ENCODE results near the gene FOXN1. TPM values are rescaled to one million over a fixed set of nuclear protein-coding genes. Genes with fewer than 3 reads are reported as not detected.

Gene FOXN1
- total and polyA plus RNA-seq, 3 experiments from 2014 or later: not detected

DNA sequence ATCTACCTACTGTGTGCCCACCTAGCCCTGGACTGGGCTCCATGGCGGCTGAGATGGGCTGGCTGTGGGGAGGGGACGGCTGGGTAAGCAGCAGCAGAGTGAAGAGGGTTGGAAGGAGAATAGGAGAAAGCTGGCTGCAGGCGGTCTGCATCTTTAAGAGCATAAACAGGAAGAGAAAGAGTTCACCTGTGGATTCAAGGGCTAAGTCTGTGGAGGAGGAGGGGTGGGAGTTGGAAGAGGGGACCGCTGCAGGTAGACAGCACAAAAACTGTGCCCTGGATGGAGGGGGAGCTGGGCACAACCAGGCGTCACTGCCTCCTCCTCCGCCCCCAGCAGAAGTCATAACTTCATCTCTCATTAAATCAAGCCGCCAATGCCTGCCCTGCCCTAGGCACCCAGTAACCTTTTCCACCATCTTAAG, 32.0 kb upstream of the FOXN1 start:
- POLR2A ChIA-PET: no interaction called here
- Mint-ChIP-seq H3K27ac (peak overlapping the region in 1 of 8 donors; percentile 43), H3K4me3 (no peak overlapping the region)

DNA sequence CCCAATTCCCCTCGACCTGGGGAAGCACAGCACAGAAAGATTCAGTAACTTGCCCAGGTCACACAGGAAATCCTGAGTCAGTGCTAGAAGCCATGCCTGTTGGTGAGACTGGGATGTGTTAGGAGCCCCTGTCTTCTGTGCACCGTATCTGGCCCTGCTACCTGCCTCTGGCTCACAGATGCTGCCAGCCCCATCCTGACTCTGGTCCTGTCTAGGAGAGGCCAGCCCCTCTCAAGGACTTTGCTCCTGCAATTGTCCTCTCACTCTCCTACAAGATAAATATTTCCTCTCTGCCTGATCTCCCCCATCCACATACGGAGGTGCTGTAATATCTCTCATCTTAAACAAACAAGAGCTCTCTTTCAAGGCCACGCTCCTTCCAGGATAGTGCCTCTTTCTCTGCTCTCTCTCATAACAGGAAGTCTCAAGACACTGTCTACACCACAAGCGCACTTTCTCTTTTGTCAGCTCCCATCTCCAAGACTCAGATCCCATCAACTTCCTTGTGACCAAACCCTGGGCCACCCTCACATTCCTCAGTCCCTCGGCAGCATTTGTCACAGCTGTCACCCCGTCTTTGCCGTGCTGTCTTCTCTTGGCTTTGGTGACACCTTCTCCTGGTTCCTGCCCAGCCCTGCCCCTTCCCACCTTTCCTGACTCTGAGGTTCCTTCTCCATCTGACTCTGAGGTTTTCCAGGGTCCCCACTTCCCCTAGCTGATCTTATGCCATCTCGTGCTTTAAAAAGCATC, 30.8 kb upstream of the FOXN1 start:
- Mint-ChIP-seq H3K4me3 (peak overlapping the region in 1 of 7 donors; percentile 32), H3K9me3 (no peaks in the 10 kb centered on the region), H3K27ac (peak overlapping the region in 2 of 8 donors; percentile 44 to 68), H3K27me3 (peaks cover 0 to 8% of the 10 kb centered on the region in 2 donors), H3K36me3 (no peaks in the 10 kb centered on the region), H3K4me1 (peaks cover 3 to 9% (median 7%) of the 10 kb centered on the region in 3 donors)
- Histone ChIP-seq H3K4me1 (ENCODE audit: insufficient read depth, low read length) (peaks cover 10% of the 10 kb centered on the region), H3K36me3 (ENCODE audit: insufficient read depth, low read length) (no peaks in the 10 kb centered on the region), H3K27ac (ENCODE audit: low read depth, low read length) (no peak overlapping the region), H3K9me3 (ENCODE audit: low read length) (no peaks in the 10 kb centered on the region), H3K27me3 (ENCODE audit: insufficient read depth, low read length, poor library complexity, severe bottlenecking) (no peaks in the 10 kb centered on the region), H3K4me3 (ENCODE audit: low read length) (no peak overlapping the region)
- POLR2A ChIA-PET: no interaction called here
- CTCF ChIA-PET: no interaction called here
- no peak for DNase-seq

More for the DNA sequence above, 32.0 kb upstream of the FOXN1 start:
- H3K4me1 ChIP-seq (ENCODE audit: insufficient read depth, low read length): peaks cover 10% of the 10 kb centered on the region
- no peaks in the 10 kb centered on the region for H3K9me3 Mint-ChIP-seq
- no peaks in the 10 kb centered on the region for H3K9me3 ChIP-seq (ENCODE audit: low read length)
- no peak for DNase-seq
- no peaks in the 10 kb centered on the region for H3K27me3 ChIP-seq (ENCODE audit: insufficient read depth, low read length, poor library complexity, severe bottlenecking)
- H3K36me3 ChIP-seq (ENCODE audit: insufficient read depth, low read length): no peaks in the 10 kb centered on the region
- H3K36me3 Mint-ChIP-seq: no peaks in the 10 kb centered on the region
- no peak overlapping the region for H3K27ac ChIP-seq (ENCODE audit: low read depth, low read length)
- H3K4me1 Mint-ChIP-seq: peaks cover 3 to 9% (median 7%) of the 10 kb centered on the region in 3 donors
- peaks cover 0 to 11% of the 10 kb centered on the region in 2 donors for H3K27me3 Mint-ChIP-seq
- no peak overlapping the region for H3K4me3 ChIP-seq (ENCODE audit: low read length)
- CTCF ChIA-PET: no interaction called here

DNA sequence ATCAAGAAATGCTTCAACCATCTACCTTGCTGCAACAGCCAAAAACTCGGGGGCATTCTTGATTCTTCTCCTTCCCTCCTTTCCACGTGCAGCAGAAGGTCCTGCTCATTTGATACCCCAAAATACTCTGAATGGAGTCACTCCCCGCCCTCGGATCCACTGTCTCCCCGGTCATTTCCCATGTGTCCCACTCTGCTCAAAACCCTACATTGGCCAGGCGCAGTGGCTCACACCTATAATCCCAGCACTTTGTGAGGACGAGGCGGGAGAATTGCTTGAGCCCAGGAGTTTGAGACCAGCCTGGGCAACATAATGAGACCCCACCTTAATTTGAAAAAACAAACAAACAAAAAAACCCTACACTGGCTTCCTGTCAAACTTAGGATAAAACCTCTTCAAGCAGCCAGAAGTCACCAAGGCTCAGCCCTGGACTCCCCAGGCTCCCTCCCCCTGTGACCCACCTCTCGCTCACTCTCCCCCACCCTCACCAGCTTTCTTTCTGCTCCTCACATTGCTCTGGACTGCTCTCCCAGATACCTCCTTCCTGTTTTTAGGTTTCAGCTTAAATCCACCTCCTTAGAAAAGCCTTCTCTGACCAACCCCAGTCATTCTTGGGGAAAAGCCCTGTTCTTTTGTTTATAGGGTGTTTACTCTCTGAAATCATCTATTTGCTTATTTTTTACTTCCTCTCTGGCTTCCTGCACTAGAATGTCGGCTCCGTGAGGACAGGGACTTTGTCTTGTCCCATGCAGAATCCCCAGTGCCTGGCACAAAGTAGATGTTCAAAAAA, 29.9 kb upstream of the FOXN1 start:
- no peak overlapping the region for H3K4me3 Mint-ChIP-seq
- CTCF ChIA-PET: no interaction called here
- H3K9me3 Mint-ChIP-seq: no peaks in the 10 kb centered on the region

DNA sequence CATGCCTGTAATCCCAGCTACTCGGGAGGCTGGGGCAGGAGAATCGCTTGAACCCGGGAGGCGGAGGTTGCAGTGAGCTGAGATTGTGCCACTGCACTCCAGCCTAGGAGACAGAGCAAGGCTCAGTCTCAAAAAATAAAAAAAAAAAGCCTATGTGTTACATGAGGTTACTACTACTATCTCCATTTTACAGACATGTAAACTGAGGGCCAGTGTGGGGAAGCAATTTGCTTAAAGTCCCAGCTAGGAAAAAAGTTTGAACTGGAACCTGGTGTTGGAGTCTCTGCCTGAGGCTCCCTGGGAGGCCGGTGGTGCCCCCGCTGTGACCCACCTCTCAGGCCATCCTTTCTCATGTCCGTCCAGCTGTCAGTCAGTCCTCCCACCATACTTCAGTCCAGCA, 28.2 kb upstream of the FOXN1 start:
- Mint-ChIP-seq H3K27ac (no peak overlapping the region), H3K36me3 (no peaks in the 10 kb centered on the region), H3K4me3 (no peak overlapping the region), H3K4me1 (peaks cover 3 to 9% (median 7%) of the 10 kb centered on the region in 3 donors), H3K27me3 (peaks cover 0 to 3% of the 10 kb centered on the region in 2 donors), H3K9me3 (no peaks in the 10 kb centered on the region)
- Histone ChIP-seq H3K36me3 (ENCODE audit: insufficient read depth, low read length) (no peaks in the 10 kb centered on the region), H3K4me1 (ENCODE audit: insufficient read depth, low read length) (peaks cover 10% of the 10 kb centered on the region), H3K27me3 (ENCODE audit: insufficient read depth, low read length, poor library complexity, severe bottlenecking) (no peaks in the 10 kb centered on the region), H3K27ac (ENCODE audit: low read depth, low read length) (no peak overlapping the region), H3K9me3 (ENCODE audit: low read length) (no peaks in the 10 kb centered on the region), H3K4me3 (ENCODE audit: low read length) (no peak overlapping the region)
- DNase-seq: no peak
- ChIA-PET CTCF (no interaction called here), POLR2A (no interaction called here)

More for the DNA sequence above, 29.9 kb upstream of the FOXN1 start:
- Histone ChIP-seq H3K9me3 (ENCODE audit: low read length) (no peaks in the 10 kb centered on the region), H3K27ac (ENCODE audit: low read depth, low read length) (no peak overlapping the region), H3K4me1 (ENCODE audit: insufficient read depth, low read length) (peaks cover 10% of the 10 kb centered on the region), H3K4me3 (ENCODE audit: low read length) (no peak overlapping the region), H3K36me3 (ENCODE audit: insufficient read depth, low read length) (no peaks in the 10 kb centered on the region), H3K27me3 (ENCODE audit: insufficient read depth, low read length, poor library complexity, severe bottlenecking) (no peaks in the 10 kb centered on the region)
- no peak for DNase-seq
- H3K36me3 Mint-ChIP-seq: no peaks in the 10 kb centered on the region
- H3K27ac Mint-ChIP-seq: no peak overlapping the region
- POLR2A ChIA-PET: no interaction called here
- peaks cover 3 to 9% (median 7%) of the 10 kb centered on the region in 3 donors for H3K4me1 Mint-ChIP-seq
- peaks cover 0 to 8% of the 10 kb centered on the region in 2 donors for H3K27me3 Mint-ChIP-seq

DNA sequence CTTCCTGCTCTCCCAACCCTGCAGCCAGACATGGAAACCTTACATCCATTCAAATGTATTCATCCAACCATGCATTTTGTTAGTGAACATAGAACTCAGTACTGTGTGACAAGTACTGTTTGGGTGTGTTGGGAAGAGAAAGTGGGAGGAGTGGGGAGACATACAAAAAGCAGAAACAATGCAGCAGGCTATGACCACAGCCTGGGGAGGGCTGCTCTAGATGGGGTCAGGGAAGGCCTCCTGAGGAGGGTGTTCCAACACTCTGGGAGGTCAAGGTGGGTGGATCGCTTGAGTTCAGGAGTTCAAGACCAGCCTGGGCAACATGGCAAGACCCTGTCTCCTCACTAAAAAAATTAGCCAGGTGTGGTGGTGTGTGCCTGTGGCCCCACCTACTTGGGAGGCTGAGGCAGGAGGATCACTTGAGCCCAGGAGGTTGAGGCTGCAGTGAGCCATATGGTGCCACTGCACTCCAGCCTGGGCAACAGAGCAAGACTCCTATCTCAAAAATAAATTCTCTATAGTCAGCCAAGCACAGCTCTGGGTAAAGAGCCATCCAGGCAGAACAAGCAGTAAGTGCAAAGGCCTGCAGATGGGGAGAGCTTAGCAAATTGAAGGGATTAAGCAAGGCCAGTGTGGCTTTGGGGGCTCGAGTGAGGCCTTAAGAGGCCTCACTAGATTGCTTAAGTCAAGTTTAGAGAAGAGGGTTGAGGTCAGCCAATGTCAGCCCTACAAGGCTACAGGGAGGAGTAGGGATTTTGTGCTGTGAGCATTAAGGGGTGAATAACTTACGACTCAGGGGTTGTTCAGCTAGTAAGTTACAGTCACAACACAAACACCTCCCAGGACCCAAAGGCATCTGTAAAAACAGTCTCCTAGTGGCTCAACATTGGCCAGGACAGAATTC, 27.2 kb upstream of the FOXN1 start:
- no peaks in the 10 kb centered on the region for H3K9me3 ChIP-seq (ENCODE audit: low read length)
- no peak overlapping the region for H3K27ac ChIP-seq (ENCODE audit: low read depth, low read length)
- peaks cover 10% of the 10 kb centered on the region for H3K4me1 ChIP-seq (ENCODE audit: insufficient read depth, low read length)
- no peaks in the 10 kb centered on the region for H3K36me3 ChIP-seq (ENCODE audit: insufficient read depth, low read length)
- H3K4me3 ChIP-seq (ENCODE audit: low read length): no peak overlapping the region
- POLR2A ChIA-PET: interaction anchor here (0.6 kb wide), 1 partner anchor 600 kb away, joined by 4 read pairs; no protein-coding TSS in a partner anchor
- Mint-ChIP-seq H3K4me1 (peaks cover 3 to 9% (median 7%) of the 10 kb centered on the region in 3 donors), H3K27ac (peak overlapping the region in 1 of 8 donors; percentile 60), H3K9me3 (no peaks in the 10 kb centered on the region), H3K36me3 (no peaks in the 10 kb centered on the region), H3K27me3 (peaks cover 0 to 4% of the 10 kb centered on the region in 2 donors), H3K4me3 (no peak overlapping the region)
- H3K27me3 ChIP-seq (ENCODE audit: insufficient read depth, low read length, poor library complexity, severe bottlenecking): no peaks in the 10 kb centered on the region
- no peak for DNase-seq
- CTCF ChIA-PET: no interaction called here

DNA sequence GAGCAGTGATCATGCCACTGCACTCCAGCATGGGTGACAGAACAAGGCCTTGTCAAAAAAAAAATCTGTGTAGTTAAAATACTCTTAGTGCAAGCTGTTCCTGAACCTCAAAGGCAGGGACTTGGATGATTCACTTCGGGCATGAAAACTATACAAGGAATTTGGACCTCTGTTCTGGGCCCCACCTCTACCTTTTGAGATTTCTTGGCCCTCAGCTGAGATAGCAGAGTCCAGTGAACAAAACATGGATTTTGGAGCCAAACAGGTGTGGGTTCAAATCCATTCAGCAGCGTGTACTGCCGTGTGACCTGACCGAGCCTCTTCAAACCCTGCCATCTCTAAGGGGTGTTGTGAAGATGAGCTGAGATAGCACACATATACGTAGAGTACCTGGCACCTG, 25.9 kb upstream of the FOXN1 start:
- CTCF ChIA-PET: no interaction called here
- no peaks in the 10 kb centered on the region for H3K27me3 ChIP-seq (ENCODE audit: insufficient read depth, low read length, poor library complexity, severe bottlenecking)
- no peak overlapping the region for H3K4me3 ChIP-seq (ENCODE audit: low read length)

DNA sequence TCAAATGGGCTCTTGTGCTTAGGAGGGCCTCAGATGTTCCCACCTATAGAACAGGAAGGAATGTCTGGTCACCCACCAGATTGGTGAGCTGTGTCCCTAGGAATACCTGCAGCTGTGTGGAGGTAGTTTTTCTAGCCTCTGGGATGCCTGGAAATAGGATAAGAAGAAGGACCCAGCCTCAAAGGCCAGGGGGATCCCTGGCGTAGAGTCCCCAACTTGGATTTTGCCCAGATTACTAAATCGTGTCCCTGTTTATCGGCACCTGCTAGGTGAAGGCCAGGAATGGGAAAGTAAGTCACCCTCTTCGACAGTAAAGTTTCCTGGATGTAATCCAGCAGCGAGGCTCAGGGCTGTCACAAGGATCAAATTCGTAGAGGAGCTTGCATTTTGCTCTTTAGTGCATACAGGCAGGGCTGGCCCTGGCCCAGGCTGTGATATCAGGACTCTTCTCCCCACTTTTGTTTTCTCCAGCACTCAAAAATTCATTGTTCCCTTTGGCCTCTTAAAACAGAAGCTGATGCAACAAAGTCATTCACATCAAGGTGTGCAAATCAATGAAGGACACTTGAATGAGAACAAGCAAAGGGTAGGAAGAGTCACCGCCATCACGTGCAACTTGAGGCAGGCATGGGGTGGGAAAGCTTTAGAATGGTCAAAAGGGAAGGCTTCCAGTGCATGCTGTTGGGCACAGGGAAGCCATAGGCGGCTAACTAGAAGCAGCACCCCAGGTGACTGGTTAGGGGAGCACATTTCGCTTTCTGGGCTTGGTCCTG, 25.2 kb upstream of the FOXN1 start:
- H3K9me3 ChIP-seq (ENCODE audit: low read length): no peaks in the 10 kb centered on the region
- Mint-ChIP-seq H3K4me1 (no peaks in the 10 kb centered on the region), H3K36me3 (no peaks in the 10 kb centered on the region), H3K27me3 (peaks cover 0 to 2% of the 10 kb centered on the region in 2 donors), H3K4me3 (no peak overlapping the region), H3K27ac (no peak overlapping the region), H3K9me3 (no peaks in the 10 kb centered on the region)
- CTCF ChIA-PET: no interaction called here
- H3K27me3 ChIP-seq (ENCODE audit: insufficient read depth, low read length, poor library complexity, severe bottlenecking): no peaks in the 10 kb centered on the region
- peaks cover under 1% of the 10 kb centered on the region for H3K4me1 ChIP-seq (ENCODE audit: insufficient read depth, low read length)
- no peak overlapping the region for H3K27ac ChIP-seq (ENCODE audit: low read depth, low read length)
- POLR2A ChIA-PET: no interaction called here
- no peaks in the 10 kb centered on the region for H3K36me3 ChIP-seq (ENCODE audit: insufficient read depth, low read length)
- no peak overlapping the region for H3K4me3 ChIP-seq (ENCODE audit: low read length)
- no peak for DNase-seq

More for the DNA sequence above, 25.9 kb upstream of the FOXN1 start:
- peaks cover 6% of the 10 kb centered on the region for H3K4me1 ChIP-seq (ENCODE audit: insufficient read depth, low read length)
- peaks cover 0 to 2% of the 10 kb centered on the region in 2 donors for H3K27me3 Mint-ChIP-seq
- no peak overlapping the region for H3K27ac ChIP-seq (ENCODE audit: low read depth, low read length)
- POLR2A ChIA-PET: no interaction called here
- no peaks in the 10 kb centered on the region for H3K36me3 ChIP-seq (ENCODE audit: insufficient read depth, low read length)
- peaks cover 3 to 7% (median 6%) of the 10 kb centered on the region in 3 donors for H3K4me1 Mint-ChIP-seq
- H3K27ac Mint-ChIP-seq: no peak overlapping the region
- DNase-seq: no peak
- no peaks in the 10 kb centered on the region for H3K9me3 Mint-ChIP-seq
- no peaks in the 10 kb centered on the region for H3K36me3 Mint-ChIP-seq
- H3K4me3 Mint-ChIP-seq: no peak overlapping the region
- no peaks in the 10 kb centered on the region for H3K9me3 ChIP-seq (ENCODE audit: low read length)

Measured in CD8-positive, alpha-beta memory T cell (primary cell).